ENCODE results near the gene CPA5.

GRCh38 chr7:130367836-130368746 lies 23.5 kb downstream of the CPA5 start:
- TF ChIP-seq CTCF (IDR thresholded peaks at IDR 0.05; ENCODE audit: control extremely low read depth in 1 of 3, insufficient read depth in 1 of 3, low read depth in 1 of 3, low read length in 3 of 3) (no peak), KDM1A (IDR thresholded peaks at IDR 0.05; ENCODE audit: borderline replicate concordance, low read length) (no peak)

Data from H1 (cell line).